RWPE2 (cell line): ENCODE measurements around the gene OPRL1.

ENCODE experiments used
- ATAC-seq: fragments of 200-7000 bp; cut with Tn5 transposase; 3 replicates; pipeline ENCODE4 v1.9.1; 2021; ENCODE audit warnings: low read depth
- DNase-seq: peaks from one replicate; pipeline ENCODE4 v3.0.0-alpha.2; 2020; ENCODE audit warnings: low spot score
- H3K27ac ChIP-seq: fragments of 450-650 bp; 2 replicates; pipeline ENCODE4 v1.5.1; 2017; ENCODE audit warnings: mild to moderate bottlenecking; ENCODE audit not compliant: poor library complexity, severe bottlenecking
- H3K27me3 ChIP-seq: fragments of 250-450 bp; sonication (Bioruptor Pico); 2 replicates; pipeline ENCODE4 v1.5.1; 2021; ENCODE audit warnings: mild to moderate bottlenecking, moderate library complexity; ENCODE audit not compliant: insufficient read depth, poor library complexity, severe bottlenecking
- H3K36me3 ChIP-seq: fragments of 250-450 bp; sonication (Bioruptor Pico); 2 replicates; pipeline ENCODE4 v1.5.1; 2020; ENCODE audit warnings: low read depth, mild to moderate bottlenecking, moderate library complexity
- H3K4me1 ChIP-seq: fragments of 250-450 bp; sonication (Bioruptor Pico); 2 replicates; pipeline ENCODE4 v1.5.1; 2021; ENCODE audit warnings: mild to moderate bottlenecking, moderate library complexity; ENCODE audit not compliant: insufficient read depth, poor library complexity, severe bottlenecking
- H3K4me3 ChIP-seq: fragments of 250-450 bp; sonication (Bioruptor Pico); 2 replicates; pipeline ENCODE4 v1.5.1; 2021; ENCODE audit warnings: mild to moderate bottlenecking, moderate library complexity; ENCODE audit not compliant: severe bottlenecking
- H3K9me3 ChIP-seq: fragments of 250-450 bp; sonication (Bioruptor Pico); 2 replicates; pipeline ENCODE4 v1.5.1; 2021; ENCODE audit warnings: mild to moderate bottlenecking, moderate library complexity; ENCODE audit not compliant: severe bottlenecking
- CTCF ChIP-seq: fragments of 450-650 bp; IDR thresholded peaks from one replicate; pipeline ENCODE4 v1.5.1; 2017; ENCODE audit warnings: mild to moderate bottlenecking, moderate library complexity; ENCODE audit not compliant: poor library complexity, severe bottlenecking

The OPRL1 gene

GRCh38 chr20:64140061-64140931, 60.4 kb downstream of the OPRL1 start:
- ATAC-seq = no peak; the same call in 2 of the 3 replicates
- Histone ChIP-seq H3K27me3 (no peaks in the 10 kb centered on the region), H3K4me1 (no peaks in the 10 kb centered on the region), H3K27ac (no peak overlapping the region), H3K9me3 (no peaks in the 10 kb centered on the region), H3K4me3 (no peak overlapping the region), H3K36me3 (no peaks in the 10 kb centered on the region)
- peak; percentile 78 for DNase-seq
- TF ChIP-seq CTCF = no peak

GRCh38 chr20:64140956-64141355, 61.1 kb downstream of the OPRL1 start:
- Histone ChIP-seq H3K4me1 (no peaks in the 10 kb centered on the region), H3K36me3 (no peaks in the 10 kb centered on the region)
- TF ChIP-seq CTCF = no peak

GRCh38 chr20:64142590-64142989, 62.7 kb downstream of the OPRL1 start:
- Histone ChIP-seq H3K27me3 (no peaks in the 10 kb centered on the region), H3K27ac (no peak overlapping the region), H3K4me3 (no peak overlapping the region), H3K36me3 (no peaks in the 10 kb centered on the region), H3K4me1 (no peaks in the 10 kb centered on the region), H3K9me3 (no peaks in the 10 kb centered on the region)
- peak; percentile 79 for DNase-seq
- no peak for TF ChIP-seq CTCF
- peak; percentile 46; the same call in 1 of the 3 replicates for ATAC-seq

More at GRCh38 chr20:64140956-64141355, 61.1 kb downstream of the OPRL1 start:
- peak; percentile 80 for DNase-seq
- H3K27ac ChIP-seq = no peak overlapping the region
- H3K27me3 ChIP-seq = no peaks in the 10 kb centered on the region
- H3K9me3 ChIP-seq = no peaks in the 10 kb centered on the region
- H3K4me3 ChIP-seq = no peak overlapping the region
- no peak for ATAC-seq

GRCh38 chr20:64143018-64143801, 63.3 kb downstream of the OPRL1 start:
- H3K27ac ChIP-seq = no peak overlapping the region
- H3K9me3 ChIP-seq = no peaks in the 10 kb centered on the region
- ATAC-seq = peak; percentile 5; the same call in 1 of the 3 replicates
- peak; percentile 75 for DNase-seq
- no peak overlapping the region for H3K4me3 ChIP-seq
- no peak for TF ChIP-seq CTCF
- H3K27me3 ChIP-seq = no peaks in the 10 kb centered on the region
- no peaks in the 10 kb centered on the region for H3K4me1 ChIP-seq
- H3K36me3 ChIP-seq = no peaks in the 10 kb centered on the region
